Posterior vena cava (tissue), 2 donors: ENCODE results near the gene ATG16L1. TPM values are rescaled to one million over a fixed set of nuclear protein-coding genes. Genes with fewer than 3 reads are reported as not detected.

Experiments
- DNase-seq: peaks from one replicate; pipeline ENCODE4 v3.0.0-alpha.2; 2020; ENCODE audit warnings: low spot score
- intact Hi-C, 2 donors: fragments of 100-400 bp; cut with DNase I; formaldehyde crosslinking; loops; one replicate each; pipeline versions ENCODE4 v1.14.1 to v1.14.2; 2022 to 2023
- total RNA-seq, 2 donors: library from RNA; stranded (reverse); fragmentation: NEBNext Ultra II Directional; extraction: Animal tissue kit (Norgen Biotek cat#: 25700); gene quantifications; one replicate each; pipeline ENCODE4 v1.2.1, GENCODE V29; 2021
- donor health status: DM: yes; HTN: yes; CAD: no.
- donor health status: DM: yes; HTN: yes; CAD: no.

Gene ATG16L1
- total RNA-seq, 2 donors from 2014 or later: 19.9 to 22.8 TPM

DNA sequence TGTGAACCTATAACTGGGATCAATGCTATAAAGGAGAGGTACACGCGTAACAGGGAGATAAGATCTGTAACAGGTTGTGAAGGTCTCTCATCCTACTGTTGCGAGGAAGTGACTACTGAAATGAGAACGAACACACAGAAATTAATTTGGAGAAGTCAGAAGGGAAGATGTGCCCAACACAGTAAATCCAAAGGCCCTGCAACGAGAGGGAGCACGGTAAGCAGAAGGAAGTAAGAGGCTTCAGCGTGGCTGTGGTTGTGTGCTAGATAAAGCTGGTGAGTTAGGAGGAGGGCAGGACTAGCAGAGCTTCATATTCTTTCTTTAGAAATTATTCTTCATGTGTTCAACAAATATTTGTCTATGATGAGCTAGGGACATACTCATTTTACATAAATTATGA is 2.5 kb upstream of the ATG16L1 start:
- intact Hi-C loops: no loop called here
- no peak for DNase-seq

DNA sequence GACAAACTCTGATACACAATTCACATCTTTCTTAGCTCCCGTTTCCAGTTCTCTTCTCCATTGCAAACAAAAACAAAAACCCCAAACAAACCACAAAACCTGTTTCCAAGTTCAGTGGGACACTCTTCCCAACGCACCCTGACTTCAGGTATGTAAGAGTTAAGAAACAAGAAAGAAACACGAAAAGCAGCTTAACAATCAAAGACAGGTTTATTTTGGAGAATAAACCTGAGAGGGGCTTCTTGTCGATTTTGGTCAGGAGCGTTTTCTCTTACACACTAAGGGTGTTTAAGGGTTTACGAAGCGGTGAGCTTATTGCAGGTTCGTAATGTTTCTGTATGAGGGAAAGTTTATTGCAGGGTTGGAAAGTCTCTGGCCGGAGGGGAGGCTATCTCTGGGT is 905 bp upstream of the ATG16L1 start:
- DNase-seq: no peak
- intact Hi-C loops: loop anchor here (5.0 to 10.0 kb wide), 3 partner anchors 393 to 646 kb away; no protein-coding TSS in a partner anchor

DNA sequence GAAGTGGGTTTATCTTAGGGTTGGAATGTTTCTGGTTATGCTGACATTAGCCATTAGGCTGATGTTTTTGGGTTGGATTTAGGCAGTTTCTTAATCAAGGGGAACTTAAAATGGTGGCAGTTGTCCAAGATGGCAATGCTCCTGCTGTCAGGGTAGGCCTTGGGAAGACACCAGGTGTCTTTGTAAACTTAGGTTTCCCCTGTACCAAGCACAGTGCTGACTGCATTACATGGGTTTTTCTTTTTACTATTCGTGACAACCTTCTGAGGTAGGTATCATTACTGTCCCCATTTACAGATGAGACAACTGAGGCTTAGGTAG is 528 bp upstream of the ATG16L1 start:
- intact Hi-C loops: loop anchor here (5.0 to 10.0 kb wide), 3 partner anchors 394 to 646 kb away; no protein-coding TSS in a partner anchor
- DNase-seq: no peak

DNA sequence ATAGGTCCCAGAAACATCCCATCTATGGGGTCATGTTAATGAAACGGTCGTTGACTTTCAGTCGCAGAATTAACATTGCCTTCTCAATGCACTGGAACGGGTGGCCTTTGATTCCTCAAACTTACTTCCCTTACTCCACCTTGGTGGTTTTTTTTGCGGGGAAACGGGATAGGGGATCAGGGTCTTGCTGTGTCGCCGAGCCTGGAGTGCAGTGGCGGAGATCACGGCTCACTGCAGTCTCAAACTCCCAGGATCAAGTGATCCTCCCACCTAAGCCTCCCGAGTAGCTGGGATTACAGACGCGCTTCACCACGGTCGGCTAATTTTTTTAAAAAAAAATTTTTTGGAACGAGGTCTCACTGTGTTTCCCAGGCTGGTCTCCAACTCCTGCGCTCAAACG is 754 bp downstream of the ATG16L1 start:
- no peak for DNase-seq
- intact Hi-C loops: loop anchor here (5.0 to 10.0 kb wide), 3 partner anchors 395 to 647 kb away; no protein-coding TSS in a partner anchor

DNA sequence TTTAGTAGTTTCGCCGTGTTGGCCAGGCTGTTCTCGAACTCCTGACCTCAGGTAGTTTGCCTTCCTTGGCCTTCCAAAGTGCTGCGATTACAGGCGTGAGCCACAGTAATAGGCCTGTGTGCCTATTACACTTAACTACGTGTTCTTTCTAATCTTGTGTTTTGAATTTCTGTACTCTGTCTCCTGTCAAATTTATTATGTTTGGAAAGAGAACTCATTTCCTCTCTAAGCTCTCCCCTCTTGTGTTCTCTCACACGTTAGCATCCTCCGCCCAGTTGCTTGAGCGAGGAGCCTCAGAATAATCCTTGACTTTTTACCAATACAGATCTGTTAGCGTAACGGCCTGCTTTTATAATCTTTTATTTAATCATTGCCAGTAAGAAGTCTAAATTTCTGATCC is 3.7 kb downstream of the ATG16L1 start:
- intact Hi-C loops: loop anchor here in 1 of 2 donors (10.0 kb wide), 1 partner anchor 650 kb away; no protein-coding TSS in a partner anchor

DNA sequence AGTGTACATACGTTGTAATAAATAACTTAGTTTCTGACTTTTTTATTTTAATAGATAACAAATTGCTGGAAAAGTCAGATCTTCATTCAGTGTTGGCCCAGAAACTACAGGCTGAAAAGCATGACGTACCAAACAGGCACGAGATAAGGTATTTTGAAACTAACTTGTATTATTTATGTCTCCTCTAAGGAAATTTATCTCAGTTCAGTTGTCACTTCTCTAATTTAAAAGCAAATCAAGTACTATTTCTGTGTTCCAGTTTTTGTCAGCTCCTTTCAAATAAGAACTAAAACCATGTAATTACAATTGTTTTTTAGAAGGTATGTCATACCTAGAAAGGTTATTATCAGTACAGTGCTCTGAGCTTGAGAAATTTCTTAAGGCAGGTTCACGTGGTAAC is 4.6 kb downstream of the ATG16L1 start:
- intact Hi-C loops: loop anchor here in 1 of 2 donors (10.0 kb wide), 1 partner anchor 651 kb away; no protein-coding TSS in a partner anchor
- no peak for DNase-seq

More for the DNA sequence above, 3.7 kb downstream of the ATG16L1 start:
- no peak for DNase-seq

DNA sequence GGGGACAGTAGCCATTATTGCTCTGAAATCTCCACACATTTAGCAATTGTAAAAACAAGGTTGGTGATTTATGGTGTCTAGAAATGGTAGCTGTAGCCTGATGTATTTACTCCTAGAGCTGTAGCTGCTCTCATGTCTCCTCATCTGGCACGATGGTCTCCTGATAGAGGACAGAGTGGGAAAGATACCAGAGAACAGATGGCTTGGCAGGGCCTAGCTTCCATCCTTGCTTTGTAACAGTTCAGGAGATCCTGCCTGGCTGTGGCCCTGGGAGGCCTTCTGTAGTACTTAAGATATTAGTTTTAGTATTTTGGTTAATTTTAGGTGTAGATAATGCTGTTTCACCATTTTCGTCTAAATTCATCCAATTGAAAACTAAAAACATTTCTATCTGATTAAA is 6.7 kb downstream of the ATG16L1 start:
- no peak for DNase-seq
- intact Hi-C loops: loop anchor here in 1 of 2 donors (10.0 kb wide), 1 partner anchor 653 kb away; no protein-coding TSS in a partner anchor

DNA sequence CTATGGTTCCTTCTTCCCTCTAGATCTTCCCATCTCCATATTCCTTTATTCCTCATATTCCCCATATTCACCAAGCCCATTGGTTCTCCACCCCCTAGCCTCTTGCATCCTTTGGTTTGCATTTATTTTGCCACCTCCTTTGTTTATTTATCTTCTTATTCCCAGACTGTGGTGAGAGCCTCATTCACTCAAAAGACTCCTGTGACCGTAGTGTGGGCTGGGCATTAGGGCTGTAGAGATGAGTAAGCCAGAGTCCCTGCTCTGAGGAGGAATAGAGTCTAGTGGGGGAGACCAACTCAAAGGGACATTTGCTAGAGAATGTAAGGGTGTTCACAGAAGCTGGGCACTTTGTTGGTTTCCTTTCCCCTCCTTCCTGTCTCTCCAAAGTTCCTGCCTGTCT is 8.3 kb downstream of the ATG16L1 start:
- intact Hi-C loops: loop anchor here in 1 of 2 donors (10.0 kb wide), 1 partner anchor 655 kb away; no protein-coding TSS in a partner anchor
- no peak for DNase-seq

DNA sequence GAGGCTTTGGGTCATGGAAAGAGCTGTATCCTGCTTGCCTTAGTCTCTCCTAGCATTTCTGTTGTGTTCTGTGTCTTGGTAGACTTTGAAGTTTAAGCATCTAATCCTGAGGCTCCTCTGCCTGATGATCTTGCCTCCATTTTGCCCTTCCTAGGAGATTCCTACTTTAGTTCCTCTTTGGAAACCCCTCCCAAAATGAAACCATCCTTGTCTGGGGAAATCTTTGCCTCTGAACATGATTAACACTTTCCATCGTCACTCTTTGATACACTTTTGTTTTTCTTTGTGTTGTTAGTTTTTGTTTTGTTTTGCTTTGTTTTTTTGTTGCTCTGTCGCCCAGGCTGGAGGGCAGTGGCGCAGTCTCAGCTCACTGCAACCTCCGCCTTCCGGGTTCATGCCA is 9.2 kb downstream of the ATG16L1 start:
- DNase-seq: no peak
- intact Hi-C loops: no loop called here

DNA sequence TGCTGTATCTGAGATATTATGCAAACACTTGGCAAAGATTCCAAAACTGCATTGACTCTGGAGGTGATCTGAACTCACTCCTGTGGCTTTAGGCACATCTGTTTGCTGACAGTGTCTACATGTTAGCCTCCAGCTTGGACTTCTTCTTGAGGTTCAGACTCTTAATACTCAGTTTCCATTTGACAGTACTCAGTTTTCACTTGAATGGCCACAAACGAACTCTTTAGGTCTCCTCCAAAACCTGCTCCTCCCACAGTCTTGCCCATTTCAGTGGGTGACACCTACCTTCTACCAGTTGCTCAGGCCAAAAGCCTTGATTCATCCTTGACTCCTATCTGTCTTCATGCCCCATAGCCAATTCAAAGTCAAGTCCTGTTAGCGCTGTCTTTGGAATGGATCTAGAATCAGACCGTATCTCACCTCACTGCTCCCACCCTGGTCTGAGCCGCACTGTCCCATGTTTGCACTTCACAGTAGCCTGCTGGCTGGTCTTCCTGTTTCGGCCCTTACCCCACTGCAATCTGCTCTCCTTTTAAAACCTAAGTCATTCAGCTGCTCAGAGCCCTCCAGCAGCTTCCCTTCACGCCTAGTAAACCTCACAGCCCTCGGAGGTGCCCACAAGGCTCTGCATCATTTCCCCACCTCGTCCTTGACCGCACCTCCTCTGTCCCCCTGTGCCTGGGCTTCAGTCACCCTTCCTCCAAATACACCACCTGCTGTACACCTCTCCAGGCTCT is 10.5 kb downstream of the ATG16L1 start:
- intact Hi-C loops: no loop called here

DNA sequence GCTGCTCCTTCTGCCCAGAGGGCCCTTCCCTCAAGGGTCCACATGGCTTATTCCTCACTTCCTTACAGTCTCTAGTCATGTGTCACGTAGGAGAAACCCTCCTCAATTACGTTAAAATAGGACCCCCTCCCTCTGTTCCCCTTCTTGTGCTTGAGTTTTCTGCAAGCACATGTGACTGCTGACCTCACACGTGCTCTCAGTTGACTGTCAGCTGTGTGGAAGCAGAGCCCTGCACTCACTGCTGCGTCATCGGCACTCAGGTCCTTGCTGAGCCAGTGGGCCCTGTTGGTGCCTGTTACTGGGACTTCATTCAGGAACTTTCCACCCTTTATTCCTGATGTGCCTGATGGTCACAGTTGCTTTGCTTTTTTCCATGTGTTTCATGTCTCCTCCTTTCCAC is 11.1 kb downstream of the ATG16L1 start:
- intact Hi-C loops: no loop called here
- no peak for DNase-seq

More for the DNA sequence above, 10.5 kb downstream of the ATG16L1 start:
- DNase-seq: no peak

DNA sequence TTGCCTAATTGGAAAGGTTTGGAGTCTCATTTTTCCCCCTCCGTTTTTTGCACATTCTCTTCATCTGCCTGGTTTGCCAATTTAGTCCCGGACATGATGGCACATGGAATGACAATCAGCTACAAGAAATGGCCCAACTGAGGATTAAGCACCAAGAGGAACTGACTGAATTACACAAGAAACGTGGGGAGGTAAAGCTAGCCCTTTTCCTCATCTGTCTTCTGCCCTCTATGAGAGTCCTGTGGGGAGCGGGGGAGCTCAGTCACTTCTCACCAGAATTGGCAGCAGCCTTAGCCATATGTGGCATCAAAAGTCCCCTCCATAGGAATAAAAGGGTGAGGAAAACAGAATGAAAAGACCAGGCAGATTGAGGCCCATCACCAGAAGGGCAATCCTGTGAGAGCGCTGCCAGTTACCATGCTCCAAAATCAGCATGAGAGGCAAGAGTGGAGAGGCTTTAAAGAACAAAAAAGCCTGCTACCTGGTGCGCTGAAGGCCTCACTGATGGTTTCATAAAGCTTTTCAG is 11.6 kb downstream of the ATG16L1 start:
- DNase-seq: no peak
- intact Hi-C loops: no loop called here

DNA sequence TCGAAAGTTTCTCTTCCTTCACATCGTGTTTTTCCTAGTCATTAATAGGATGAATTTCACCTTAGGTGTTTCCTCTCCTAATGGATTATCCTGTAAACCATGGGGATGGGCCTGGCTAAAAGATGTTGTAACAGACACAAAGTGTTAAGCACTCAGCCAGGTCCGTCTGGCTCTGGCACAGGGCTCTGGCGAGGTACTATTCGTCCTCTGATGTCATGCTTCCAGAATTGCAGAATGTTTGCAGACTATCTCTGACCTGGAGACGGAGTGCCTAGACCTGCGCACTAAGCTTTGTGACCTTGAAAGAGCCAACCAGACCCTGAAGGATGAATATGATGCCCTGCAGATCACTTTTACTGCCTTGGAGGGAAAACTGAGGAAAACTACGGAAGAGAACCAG is 13.2 kb downstream of the ATG16L1 start:
- intact Hi-C loops: no loop called here

DNA sequence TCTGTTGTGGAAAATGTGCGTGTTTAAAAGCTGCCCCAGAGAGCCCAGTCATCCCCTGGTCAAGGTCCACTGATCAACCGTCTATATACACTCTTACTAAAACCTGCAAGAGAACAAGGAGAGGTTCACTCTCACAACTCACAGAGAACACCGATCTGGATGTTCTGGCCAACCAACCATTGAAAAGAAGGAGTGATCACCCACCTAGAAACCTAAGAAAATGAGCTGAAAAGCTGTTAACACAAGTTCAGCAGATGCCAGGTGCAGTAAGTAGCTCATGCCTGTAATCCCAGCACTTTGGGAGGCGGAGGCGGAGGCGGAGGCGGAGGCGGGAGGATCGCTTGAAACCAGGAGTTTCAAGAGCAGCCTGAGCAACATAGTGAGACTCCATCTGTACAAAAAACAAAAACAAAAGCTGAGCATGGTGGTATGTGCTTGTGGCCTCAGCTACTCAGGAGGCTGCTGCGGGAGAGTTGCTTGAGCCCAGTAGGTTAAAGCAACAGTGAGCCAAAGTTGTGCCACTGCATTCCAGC is 14.5 kb downstream of the ATG16L1 start:
- DNase-seq: no peak
- intact Hi-C loops: no loop called here

More for the DNA sequence above, 13.2 kb downstream of the ATG16L1 start:
- DNase-seq: no peak

DNA sequence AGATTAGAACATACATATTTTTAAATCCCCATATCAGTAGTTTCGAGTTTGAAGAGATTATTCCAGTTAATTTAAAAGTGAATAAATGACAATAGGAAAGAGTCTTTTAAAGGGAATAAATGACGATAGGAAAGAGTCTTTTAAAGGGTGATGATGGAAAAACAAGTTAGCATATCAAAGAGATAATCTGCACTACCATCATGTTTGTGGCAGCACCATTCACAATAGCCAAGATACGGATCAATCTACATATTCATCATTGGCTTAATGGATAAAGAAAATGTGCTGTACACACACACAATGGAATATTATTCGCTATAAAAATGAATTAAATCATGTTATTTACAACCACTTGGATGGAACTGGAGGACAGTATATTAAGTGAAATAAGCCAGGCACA is 15.0 kb downstream of the ATG16L1 start:
- intact Hi-C loops: no loop called here
- no peak for DNase-seq

DNA sequence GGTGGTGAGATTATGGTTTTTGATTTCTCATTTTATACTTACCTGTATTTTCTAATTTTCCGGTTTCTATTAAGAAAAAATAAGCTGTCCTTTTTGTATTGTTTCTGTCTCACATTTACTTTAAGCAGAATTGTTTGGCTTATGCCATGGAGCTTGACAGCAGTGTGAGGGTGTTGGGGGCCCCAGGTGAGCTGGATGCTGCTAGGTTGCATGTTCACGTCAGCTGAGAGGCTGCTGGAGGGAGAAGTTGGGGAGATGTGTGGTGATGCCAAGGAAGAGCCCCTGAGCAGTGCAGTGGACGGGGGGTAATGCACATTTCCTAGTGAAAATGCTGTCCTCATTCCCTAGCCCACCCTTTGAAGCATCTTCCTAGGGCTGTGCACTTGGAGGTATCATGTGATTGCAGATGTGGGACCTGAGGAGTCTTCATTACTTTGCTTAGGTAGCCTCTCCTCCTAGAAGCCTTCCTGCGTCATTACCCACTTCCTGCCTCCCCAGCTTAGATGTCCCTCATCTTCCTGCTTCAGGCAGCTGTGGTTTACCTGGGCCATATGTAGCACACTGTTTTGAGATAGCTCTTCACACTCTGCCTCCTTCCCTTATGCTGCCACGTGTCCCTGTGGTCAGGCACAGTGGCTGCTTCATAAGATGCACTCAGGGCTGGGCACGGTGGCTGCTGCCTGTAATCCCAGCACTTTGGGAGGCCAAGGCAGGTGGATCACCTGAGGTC is 16.2 kb downstream of the ATG16L1 start:
- no peak for DNase-seq
- intact Hi-C loops: no loop called here

DNA sequence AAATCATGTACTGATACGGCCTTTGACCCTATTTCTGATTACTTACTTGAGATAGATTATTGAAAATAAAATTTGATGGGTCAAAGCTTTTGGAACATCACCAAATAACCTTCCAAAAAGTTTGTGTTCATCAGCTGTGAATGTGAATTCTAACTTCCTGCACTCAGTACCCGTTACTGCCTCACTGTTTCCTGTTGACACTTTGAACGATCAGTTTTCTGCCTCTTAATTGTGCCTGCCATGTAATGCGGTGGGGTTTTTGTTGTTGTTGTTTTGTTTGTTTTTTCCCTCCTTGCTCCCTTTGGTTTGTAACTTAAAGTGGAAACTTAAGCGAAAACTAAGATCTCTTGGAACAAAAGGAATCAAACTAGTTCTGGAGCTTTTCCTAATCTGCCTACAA is 18.9 kb downstream of the ATG16L1 start:
- no peak for DNase-seq

DNA sequence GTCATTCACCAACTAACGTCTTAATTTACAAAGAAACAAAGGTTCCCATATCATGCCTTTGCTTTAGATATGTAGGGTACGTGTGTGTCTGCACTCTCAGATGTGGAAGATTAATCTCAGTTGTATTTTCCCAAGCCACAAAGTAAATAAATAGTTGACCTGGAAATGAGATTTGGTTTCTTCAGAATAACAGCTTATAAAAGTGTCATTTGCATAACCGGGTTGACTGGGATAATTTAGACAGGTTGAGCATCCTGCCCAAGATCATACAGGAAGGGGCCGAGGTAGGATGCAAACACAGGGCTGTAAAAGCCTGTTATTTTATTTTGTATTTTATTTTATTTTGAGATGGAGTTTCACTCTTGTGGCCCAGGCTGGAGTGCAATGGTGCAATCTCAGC is 19.5 kb downstream of the ATG16L1 start:
- intact Hi-C loops: no loop called here
- no peak for DNase-seq

More for the DNA sequence above, 18.9 kb downstream of the ATG16L1 start:
- intact Hi-C loops: no loop called here

DNA sequence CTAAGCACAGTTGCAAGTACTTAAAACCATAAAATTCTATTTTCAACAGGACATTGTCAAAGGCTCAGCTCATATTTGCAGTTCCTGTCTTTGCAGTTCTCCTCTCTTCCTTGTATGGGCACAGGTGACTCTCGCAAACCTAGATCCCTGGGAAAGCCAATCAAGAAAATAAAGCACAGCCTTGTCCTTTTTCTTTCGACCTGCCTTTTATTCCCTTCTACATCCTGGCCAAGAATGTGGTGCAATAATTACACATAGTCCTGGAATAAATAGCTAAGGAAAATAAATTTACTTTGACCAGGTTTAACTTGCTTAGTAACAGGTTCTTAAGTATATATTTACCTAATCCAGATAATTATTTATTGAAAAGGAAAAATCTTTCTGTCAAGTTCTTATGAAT is 20.2 kb downstream of the ATG16L1 start:
- intact Hi-C loops: no loop called here
- DNase-seq: no peak

DNA sequence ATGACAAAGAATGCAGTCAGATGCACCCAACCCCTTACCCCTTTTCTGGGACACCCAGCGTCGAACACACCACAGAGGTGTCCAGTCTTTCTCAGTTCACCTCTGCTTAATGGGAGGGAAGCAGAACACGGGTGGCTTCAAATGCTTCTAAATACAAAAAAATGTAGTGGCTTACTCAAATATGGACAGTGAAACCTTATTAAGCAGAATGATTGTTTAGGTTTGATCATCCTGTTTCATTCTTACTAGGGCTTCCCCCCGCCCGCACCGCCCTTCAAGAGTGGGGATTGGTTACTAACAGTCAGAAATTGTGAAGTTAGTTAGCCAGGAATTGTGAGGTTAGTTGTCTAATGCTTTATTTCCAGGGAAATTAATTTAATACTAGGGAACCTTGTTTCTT is 21.6 kb downstream of the ATG16L1 start:
- intact Hi-C loops: no loop called here
- DNase-seq: no peak
